ENCODE data around the gene PRSS23.

Gene PRSS23

DNA sequence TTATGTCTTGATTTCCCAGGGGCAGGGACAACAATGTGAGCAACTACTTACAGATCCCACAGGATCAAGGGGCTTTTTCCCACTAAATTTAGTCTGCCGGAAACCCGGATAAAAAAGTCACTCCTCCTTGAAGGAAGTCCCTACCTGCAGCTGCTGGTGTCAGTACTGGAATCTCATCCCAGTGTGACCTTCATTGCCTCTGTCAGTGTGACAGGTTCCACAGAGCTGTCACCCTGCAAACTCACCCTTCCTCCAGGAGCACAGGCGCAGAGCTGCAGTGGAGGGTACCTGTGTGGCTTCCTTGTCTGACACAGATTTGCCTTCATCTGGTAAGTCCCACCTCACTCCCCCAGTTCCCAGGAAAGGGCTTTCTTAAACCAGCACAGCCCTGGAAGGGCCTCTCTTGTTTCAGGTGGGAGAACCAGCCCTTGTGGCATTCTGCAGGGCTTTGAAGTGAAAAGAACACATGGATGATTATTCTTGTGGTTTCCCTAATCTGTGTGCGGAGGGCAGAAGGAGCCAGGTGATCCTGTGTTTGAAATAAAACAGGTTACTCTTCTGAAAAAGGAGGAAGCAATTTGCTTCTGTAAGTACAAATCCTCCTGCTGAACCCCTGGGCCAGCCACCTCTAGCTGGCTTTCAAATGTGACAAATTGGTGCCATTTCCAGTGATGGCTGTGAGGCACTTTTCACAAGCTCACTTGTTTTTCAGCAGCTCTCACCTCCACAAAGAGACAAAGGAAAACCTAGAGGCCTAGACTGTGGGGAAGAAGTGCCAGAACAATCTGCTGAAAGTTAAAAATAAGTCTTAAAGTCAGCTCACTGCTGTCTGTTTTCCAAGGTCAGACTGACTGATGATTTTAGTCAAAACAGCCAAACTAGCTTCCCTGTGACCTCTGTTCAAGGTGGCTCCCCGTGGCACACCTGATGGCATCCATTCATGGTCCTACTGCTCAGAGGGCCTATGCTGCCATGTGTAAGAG, 9.2 kb upstream of the PRSS23 start:
- DNase-seq = no peak

DNA sequence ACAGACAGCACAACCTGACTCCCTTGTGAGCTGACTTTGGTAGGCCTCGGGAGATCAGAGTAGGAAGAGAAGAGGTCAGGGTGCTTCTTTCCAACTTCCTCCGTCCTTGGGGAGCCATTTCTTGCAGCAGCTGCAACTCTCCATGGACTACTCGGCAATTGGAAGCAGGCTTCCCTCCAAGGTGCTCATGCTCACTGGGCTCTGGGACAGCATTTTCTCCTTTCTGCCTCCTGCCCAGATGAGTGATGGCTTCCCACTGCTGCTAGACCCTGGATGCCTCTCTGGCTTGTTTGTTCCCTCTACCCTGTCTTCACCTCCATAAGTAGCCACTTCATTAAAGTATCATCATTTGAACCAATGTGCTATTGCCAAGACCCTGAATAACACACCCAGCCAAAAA, 8.2 kb upstream of the PRSS23 start:
- no peak for DNase-seq

DNA sequence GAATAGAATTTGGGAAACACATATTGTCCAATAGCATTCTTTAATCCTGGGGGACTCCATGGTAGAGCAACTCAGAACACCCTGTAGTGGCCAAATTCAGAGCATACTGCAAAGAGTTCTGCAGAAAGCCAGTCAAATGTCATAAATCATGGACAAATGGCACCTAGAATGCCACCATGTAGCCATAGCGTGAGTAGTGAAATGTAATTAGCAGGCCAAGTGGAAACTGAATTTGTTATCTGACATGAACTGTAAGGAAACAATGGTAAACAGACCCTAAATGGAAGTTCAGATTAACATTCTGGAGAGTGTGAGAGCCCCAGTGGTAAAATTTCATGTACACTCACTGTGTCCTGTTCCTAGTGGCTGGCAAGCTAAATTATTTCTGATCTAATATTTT, 7.0 kb upstream of the PRSS23 start:
- no peak for DNase-seq

DNA sequence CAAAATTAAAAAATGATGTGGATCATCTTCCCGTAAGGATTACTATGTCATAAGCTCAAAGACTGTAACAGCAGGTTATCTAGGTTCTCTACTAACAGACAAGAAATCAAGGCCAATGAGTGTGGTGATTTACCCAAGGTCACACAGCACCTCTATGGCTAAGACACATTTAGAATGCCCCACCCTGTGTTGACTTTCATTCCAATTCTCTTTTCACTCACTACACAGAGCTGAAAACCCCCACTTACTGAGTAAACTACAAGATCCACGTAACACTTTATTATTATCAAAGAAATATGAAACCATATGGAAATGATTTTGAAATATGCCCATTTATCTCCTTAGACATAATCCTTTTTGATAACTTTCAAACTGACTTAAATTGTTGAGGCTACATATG, 4.8 kb upstream of the PRSS23 start:
- DNase-seq = no peak

DNA sequence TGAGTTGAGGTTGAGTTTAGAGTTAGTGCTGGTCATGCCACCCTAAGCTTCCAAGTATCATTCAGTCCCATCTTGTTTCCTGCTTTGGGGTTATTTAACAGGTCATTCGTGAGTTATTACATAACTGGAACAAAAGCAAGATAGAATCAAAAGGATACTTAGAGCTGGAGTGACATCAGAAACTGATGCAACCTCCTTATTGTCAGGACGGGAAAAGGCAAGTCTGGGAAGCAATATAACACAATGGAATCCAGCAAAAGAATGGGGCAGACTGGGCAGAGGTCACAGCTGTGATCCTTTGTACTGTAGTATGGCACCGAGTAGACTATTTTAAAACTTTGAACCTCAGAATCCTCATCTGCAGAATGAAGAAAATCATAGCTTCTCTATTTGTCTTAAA, 4.4 kb upstream of the PRSS23 start:
- DNase-seq = no peak

DNA sequence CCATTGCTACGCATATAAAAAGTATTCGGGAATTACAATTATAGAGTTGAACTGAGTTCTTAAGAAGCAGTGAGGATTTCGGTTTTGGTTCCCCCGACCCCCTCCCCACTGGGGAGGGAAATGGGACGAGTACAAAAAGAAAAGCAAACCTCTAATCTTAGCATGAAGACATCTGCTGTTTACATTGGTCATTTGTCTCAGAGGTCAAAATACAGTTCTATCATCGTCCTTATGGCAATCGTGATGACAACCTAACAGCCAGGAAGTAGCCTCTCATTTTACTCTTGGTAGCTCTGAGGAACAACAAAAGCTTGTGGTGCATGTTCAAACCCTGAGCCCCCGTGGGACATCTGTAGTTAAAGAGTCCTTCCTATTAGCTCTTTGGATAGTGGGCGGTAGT, 3.2 kb upstream of the PRSS23 start:
- DNase-seq = no peak

DNA sequence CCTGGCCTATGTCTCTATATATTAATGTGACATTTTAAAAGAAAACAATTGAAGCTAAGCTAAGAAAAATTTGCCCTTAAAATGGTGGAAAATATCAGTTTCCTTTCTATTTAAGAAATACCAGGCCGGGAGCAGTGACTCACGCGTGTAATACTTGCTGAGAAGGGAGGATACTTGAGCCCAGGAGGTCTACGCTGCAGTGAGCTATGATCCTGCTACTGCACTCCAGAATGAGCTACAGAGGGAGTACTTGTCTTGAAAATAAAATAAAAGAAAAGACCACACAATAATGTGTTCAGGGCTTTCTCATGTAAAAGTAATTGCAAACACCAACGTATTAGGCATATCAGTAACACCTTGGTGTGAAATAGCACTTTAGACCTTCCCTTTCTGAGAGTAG, 1.4 kb upstream of the PRSS23 start:
- peak; percentile 78 for DNase-seq

DNA sequence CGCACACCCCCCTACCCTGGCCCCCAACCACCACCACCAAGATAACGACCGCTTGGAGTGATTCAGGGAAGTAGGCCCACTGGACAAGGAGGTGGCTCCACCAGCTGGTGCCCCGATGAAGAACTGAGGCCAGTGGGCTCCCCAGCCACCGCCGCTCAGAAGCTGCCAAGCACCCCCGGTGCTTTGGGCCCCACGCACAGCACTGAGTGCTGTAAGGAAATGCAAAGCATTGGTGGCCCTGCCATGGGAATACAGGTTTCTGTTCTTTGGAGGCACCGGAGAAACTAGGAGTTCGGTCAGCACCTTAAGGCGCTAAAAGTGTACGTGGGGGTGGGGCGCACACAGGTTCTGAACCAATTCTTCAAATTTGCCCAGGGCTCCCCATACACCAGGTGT, 664 bp upstream of the PRSS23 start:
- DNase-seq = no peak

DNA sequence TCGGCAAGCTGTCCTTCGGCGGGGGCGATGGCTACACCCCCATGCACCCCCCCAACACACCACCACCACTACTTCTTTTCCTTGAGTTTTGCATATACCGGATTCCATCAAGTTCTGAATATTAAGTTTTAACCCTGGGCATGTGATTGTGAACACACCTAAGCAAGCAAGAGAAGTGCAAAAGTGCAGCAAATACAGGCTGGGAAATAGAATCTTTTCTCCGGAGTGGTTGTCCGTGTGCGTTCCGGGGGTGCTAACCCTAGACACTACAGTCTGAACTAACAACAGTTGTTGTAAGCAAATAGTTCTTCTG, 574 bp downstream of the PRSS23 start:
- no peak for DNase-seq

DNA sequence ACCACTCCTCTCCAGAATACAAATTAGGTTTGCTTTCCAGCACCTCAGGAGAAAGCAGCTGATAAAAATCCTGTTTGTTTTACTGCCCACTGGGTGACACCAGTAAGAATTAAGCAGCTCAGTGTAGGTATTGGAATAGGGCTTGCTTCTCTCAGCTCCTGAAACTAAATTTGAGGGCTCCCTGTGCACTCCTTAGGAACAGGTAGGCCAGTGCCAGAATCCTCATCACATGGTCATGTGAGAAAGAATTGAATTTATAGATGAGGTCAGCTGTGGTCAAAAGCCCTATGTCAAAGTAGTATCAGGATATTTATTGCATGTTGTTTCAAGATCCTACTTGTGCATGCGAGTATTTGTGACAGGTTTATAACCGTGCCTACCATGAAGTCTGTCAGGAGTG, 1.0 kb downstream of the PRSS23 start:
- DNase-seq = no peak

DNA sequence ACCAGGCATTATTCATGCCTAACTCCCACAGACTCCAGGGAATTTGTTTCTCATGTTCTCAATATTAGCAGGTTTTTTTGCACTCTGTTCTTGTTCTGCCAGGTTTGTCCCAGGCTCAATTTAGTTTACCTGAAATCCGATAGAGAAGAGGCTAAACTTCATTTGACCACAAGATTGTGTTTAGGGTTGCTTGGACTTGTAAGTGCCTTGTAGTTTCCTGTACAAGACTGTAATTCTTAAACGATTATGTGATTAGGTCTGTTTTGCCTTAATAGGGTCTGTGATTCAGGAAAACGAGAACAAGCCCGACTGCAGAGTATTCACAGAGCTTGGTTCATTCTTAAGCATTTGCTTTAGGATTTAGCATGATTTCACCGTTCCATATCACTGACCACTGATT, 1.8 kb downstream of the PRSS23 start:
- DNase-seq = no peak

DNA sequence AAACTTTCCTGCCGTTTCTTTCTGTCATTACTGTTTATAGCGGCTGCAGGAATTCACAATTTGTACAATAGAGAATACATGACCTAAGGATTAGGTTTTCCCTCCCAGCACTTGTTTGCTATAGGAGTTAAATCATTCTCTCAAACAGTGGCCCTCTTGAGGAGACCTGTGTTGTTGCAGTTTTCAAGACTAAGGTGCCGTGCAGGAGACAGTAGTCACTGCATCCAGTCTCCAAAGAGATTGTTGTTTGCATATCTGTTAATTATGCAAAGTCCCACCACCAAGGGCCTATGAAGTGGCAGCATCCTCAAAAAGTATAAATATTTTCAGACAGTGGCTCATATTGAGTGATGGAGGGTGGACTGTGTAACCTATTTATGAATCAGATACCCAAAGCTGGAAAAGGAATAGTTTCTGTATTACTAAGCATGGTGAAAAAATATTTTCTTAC, 2.3 kb downstream of the PRSS23 start:
- DNase-seq = no peak

DNA sequence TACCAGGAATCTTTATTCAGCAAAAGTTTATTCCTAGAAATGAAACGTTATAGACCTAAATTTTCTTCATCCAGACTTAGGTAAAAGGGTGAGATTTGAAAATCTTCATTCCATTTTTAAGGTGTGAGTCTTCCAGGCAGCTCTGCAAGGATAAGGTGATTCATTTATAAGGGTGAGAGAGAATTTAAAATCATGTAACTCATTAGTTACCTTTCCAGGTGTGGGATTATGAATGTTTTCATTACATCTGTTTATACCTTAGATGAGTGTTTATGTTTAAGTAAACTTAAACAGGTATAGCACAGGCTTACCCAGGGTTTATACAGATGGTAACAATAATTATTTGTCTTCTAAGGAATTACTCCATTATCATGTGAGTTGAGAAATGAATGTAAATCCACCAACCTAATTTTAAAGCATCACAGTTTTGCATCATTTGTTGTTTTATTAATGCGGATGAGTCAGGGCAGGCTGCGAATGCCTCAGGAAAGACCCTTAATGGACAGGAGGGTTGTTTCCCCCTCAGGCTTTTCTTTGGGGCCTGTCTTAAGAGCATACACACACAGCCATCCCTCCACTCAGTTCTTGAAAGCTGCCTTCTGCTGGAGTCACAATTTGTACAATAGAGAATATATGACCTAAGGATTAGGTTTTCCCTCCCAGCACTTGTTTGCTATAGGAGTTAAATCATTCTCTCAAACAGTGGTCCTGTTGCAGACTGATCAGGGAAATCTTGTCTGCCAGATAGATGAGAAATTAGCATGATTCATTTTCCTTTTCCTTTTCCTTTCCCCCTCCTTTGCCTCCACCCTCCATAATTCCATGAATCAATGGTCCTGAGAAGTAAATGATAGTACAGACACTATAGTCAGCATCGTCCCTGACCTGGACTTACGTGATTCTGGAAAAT, 3.0 kb downstream of the PRSS23 start:
- DNase-seq = no peak

DNA sequence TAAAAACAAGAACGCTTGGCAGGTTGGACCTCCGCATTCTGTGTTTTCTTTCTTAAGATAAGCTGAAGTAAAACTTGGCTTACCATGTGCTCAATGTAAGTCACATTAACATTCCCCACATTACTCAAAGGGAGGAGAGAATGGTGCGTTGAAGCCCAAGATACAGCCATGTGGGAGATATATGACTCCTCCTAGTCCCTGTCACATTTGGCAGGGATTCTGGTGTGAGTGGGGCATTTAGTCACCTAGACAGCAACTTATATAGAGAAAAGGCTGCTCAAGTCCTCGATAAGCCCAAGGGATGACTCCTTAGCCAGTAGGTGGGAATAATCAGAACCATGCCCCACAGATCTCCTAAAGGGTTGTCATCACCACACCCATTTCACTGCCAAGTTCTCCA, 4.6 kb downstream of the PRSS23 start:
- DNase-seq = no peak

DNA sequence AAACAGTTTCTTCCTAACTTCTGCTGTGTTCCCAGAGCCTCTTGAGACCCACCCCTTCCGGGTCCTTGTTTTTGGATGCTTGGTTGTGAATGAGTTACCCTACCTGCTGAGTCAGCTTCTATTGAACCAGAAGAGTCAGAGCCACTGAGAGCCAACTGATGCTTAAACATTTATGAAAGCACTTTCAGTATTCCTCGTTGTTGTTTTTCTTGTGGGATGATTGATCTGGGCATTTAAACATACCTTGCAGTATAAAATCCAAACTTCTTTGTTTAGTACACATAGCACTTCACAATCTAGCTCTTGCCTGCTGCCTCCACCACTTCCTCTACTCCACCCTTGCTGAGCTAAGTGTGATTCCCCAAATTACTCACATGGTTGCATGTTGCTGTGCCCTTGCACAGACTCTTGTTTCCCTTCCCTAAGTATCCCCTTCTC, 5.5 kb downstream of the PRSS23 start:
- no peak for DNase-seq

DNA sequence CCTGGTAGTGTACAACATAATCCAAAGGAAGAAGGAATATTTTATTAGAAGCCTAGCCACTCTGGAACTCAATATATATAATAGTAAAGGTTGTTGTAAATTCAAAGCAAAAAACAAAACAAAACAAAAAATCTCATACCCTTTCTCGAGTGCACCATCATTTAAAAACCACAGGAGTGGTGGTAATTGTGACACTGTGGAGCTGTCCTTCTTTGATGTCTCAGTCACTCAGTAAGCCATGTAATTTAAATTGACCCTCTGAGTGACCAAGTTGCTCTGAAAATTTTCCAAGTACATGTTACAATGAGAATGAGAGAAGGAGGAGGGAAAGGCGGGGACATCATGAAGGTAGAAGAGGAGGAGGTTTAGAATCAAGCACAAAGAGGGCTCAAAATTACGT, 6.6 kb downstream of the PRSS23 start:
- no peak for DNase-seq

DNA sequence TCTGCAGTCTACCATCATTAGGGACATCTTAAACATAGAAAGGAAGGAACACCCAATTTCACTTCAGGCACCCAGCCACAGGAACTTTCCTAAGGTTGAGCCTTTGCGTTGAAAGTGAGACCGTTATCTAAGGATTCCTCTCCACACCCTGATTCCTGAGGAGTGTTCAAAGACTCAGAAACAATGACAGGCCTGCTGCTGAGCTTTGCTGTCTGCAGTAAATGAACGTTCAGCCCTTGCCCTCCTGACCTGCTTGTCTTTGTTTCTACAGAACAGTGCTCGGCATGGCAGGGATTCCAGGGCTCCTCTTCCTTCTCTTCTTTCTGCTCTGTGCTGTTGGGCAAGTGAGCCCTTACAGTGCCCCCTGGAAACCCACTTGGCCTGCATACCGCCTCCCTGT, 7.0 kb downstream of the PRSS23 start:
- no peak for DNase-seq

DNA sequence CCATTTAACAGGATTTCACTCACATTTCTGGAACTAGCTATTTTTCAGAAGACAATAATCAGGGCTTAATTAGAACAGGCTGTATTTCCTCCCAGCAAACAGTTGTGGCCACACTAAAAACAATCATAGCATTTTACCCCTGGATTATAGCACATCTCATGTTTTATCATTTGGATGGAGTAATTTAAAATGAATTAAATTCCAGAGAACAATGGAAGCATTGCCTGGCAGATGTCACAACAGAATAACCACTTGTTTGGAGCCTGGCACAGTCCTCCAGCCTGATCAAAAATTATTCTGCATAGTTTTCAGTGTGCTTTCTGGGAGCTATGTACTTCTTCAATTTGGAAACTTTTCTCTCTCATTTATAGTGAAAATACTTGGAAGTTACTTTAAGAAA, 9.2 kb downstream of the PRSS23 start:
- no peak for DNase-seq

DNA sequence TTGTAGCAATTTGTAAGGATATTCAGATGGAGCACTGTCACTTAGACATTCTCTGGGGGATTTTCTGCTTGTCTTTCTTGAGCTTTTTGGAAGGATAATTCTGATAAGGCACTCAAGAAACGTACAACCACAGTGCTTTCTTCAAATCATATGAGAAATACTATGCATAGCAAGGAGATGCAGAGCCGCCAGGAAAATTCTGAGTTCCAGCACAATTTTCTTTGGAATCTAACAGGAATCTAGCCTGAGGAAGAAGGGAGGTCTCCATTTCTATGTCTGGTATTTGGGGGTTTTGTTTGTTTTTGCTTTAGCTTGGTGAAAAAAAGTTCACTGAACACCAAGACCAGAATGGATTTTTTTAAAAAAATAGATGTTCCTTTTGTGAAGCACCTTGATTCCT, 9.9 kb downstream of the PRSS23 start:
- no peak for DNase-seq

DNA sequence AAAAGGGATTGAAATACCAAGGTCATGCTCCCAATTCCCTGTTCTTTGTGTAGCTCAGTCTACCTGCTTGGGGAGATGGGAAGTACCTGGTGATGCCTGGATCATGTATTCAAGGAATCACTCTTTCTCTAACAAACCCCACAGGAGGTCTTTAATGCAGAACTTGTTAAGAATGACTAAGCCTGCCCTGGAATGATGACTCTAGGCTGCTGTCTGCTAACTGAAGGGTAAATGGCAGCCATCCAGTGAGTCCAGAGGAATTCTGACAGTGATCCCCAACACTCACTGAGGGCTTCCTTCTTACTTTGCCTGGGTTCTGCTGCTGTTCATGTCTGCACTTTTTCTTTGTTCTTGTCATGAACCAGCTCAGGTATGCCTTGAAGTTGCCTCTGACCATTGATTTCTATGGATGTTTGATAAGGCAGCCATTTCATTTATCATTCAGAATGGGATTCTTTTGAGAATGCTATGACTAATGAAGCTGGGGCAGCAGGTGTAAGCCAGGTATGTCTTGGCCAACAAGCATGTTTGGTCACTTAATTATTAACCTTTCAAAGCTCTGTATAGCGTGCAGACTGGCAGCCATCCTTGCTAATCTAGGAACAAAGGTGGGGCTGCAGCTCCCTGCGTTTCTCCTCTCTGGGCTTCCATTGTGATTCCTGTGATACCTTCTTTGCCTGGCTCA, 11.4 kb downstream of the PRSS23 start:
- DNase-seq = no peak

DNA sequence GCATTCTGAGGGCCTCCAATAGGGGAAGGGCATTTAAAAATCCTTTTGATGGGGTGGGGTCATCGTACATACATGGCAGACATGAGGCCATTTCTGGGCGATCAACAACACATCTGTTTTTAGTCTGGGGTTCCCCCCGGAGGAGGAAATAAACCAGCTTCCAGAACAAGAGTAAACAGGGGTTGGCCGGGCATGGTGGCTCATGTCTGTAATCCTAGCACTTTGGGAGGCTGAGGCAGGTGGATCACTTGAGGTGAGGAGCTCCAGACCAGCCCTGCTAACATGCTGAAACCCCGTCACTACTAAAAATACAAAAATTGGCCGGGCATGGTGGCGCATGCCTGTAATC, 12.0 kb downstream of the PRSS23 start:
- no peak for DNase-seq

DNA sequence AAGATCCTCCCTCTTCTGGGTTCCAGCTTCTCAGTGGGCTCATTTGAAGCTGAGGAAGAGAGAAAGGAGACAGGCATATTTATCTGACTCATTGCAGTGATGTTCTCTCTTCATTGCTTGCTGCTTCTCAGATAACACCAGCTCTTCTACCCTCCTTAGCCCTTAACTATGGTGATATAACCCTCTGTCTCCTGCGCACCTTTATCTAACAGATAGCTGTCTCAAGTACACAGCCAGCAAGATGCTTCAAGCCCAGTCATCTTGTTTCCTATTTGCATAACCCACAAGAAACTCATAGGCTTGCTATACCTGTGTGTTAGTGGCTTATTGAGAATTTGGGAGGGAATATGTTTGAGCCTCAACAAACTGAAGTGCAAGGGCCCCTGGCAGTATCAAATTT, 12.6 kb downstream of the PRSS23 start:
- no peak for DNase-seq

DNA sequence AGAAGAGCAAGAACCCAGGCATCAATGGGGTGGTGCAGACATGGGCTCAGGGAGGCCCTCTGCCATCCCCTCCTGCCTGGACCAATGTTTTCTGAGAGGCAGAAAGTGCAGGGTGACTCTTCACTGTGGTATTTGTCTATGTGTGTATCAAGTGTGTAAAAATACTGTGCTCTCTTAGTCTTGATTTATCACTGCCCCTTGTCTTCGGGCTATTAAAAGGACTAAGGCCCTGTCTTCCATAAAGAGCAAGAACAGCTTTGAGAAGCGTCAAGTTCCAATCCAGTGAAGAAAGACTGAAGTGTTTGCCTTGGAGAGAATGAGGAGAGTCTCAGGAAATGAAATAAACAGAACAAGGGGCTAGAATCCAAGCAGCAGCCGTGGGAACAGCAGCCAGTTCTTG, 14.4 kb downstream of the PRSS23 start:
- DNase-seq = no peak

DNA sequence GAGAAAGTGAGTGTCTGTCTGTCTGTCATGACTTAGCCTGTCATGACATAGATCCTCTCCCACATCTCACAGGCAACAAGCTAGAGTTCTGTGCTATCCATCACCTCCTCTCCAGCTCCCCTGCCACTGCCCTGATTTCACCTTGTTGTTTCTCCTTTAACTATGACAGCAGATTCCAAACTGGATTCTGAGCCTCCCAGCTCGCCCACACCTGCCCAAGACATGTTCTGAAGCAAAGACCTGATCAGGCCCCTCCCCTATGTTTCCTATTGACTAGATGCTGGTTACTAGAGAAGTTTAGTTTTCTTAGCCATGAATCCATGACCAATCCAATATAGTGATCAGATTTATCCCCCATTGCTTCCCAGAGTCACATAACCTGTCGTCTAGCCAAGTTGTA, 15.4 kb downstream of the PRSS23 start:
- DNase-seq = no peak
